HG03045 (cell line): ENCODE measurements around the gene ITSN2.
"Not testable (repeated sequence)": the region's sequence is repeated elsewhere in the genome, so short reads cannot be mapped to it uniquely, and the experiment has no call there.

Experiments
- ATAC-seq: cut with Tn5 transposase; IDR thresholded peaks from one replicate; pipeline ENCODE4 v1.9.1; 2021; ENCODE audit warnings: mild to moderate bottlenecking, moderate library complexity; ENCODE audit not compliant: unreplicated experiment

The ITSN2 gene

GRCh38 chr2:24365051-24365450, 4.7 kb upstream of the ITSN2 start:
- ATAC-seq, result no peak

- ATAC-seq, result no peak
These were observed 3.0 kb upstream of the ITSN2 start for GRCh38 chr2:24363301-24363700.

- no peak for ATAC-seq
These were observed 1.9 kb upstream of the ITSN2 start for GRCh38 chr2:24362253-24362652.

- ATAC-seq, result no peak
These were observed 611 bp upstream of the ITSN2 start for GRCh38 chr2:24360963-24361330.

GRCh38 chr2:24359129-24360049, 947 bp downstream of the ITSN2 start:
- ATAC-seq, result no peak

GRCh38 chr2:24357767-24358166, 2.6 kb downstream of the ITSN2 start:
- not testable (repeated sequence) for ATAC-seq

- not testable (repeated sequence) for ATAC-seq
These were observed 3.2 kb downstream of the ITSN2 start for GRCh38 chr2:24357115-24357514.

GRCh38 chr2:24354957-24355356, 5.4 kb downstream of the ITSN2 start:
- no peak for ATAC-seq

- no peak for ATAC-seq
These were observed 5.9 kb downstream of the ITSN2 start for GRCh38 chr2:24354395-24354794.

GRCh38 chr2:24353973-24354372, 6.4 kb downstream of the ITSN2 start:
- no peak for ATAC-seq

- no peak for ATAC-seq
These were observed 7.0 kb downstream of the ITSN2 start for GRCh38 chr2:24353364-24353763.

GRCh38 chr2:24352664-24353063, 7.7 kb downstream of the ITSN2 start:
- no peak for ATAC-seq

GRCh38 chr2:24351981-24352380, 8.4 kb downstream of the ITSN2 start:
- ATAC-seq, result no peak

- no peak for ATAC-seq
These were observed 8.8 kb downstream of the ITSN2 start for GRCh38 chr2:24351627-24351938.

- ATAC-seq, result no peak
These were observed 9.3 kb downstream of the ITSN2 start for GRCh38 chr2:24350826-24351626.

GRCh38 chr2:24349097-24349496, 11.2 kb downstream of the ITSN2 start:
- no peak for ATAC-seq

GRCh38 chr2:24345937-24346336, 14.4 kb downstream of the ITSN2 start:
- no peak for ATAC-seq

- ATAC-seq, result no peak
These were observed 17.0 kb downstream of the ITSN2 start for GRCh38 chr2:24343225-24343882.

- ATAC-seq, result peak; percentile 47
These were observed 18.0 kb downstream of the ITSN2 start for GRCh38 chr2:24342110-24342910.

GRCh38 chr2:24339856-24340262, 20.5 kb downstream of the ITSN2 start:
- no peak for ATAC-seq

- ATAC-seq, result not testable (repeated sequence)
These were observed 21.2 kb downstream of the ITSN2 start for GRCh38 chr2:24339098-24339497.
